ENCODE results near the gene GOLIM4.

GOLIM4 gene

DNA sequence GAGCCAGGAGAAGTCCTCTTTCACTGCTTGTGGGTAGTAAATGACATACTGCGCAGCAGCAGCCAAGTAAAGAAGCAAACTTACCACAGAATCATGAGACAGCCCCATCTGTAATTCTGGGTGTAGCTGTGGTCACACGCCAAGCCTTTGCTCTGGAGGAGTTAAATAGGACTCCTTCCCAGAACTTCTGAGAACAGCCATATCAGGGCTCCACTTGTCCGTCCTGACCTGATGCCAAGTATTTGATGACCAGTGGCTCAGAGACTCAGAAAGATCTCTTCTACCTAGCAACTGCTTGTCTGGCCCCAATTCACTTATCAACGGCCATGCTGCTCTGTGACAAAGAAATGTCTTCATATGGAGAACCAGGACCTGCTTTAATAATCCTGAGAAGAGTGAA is 20.6 kb upstream of the GOLIM4 start:
- H3K79me2 ChIP-seq = no peaks in the 10 kb centered on the region
- H3K9me3 ChIP-seq (ENCODE audit: control insufficient read depth, low read length) = no peaks in the 10 kb centered on the region
- no peak overlapping the region for H3K27ac ChIP-seq
- H3K4me2 ChIP-seq (ENCODE audit: low read length) = no peak overlapping the region
- H2AFZ ChIP-seq = no peak overlapping the region
- TF ChIP-seq, protein P1, sequence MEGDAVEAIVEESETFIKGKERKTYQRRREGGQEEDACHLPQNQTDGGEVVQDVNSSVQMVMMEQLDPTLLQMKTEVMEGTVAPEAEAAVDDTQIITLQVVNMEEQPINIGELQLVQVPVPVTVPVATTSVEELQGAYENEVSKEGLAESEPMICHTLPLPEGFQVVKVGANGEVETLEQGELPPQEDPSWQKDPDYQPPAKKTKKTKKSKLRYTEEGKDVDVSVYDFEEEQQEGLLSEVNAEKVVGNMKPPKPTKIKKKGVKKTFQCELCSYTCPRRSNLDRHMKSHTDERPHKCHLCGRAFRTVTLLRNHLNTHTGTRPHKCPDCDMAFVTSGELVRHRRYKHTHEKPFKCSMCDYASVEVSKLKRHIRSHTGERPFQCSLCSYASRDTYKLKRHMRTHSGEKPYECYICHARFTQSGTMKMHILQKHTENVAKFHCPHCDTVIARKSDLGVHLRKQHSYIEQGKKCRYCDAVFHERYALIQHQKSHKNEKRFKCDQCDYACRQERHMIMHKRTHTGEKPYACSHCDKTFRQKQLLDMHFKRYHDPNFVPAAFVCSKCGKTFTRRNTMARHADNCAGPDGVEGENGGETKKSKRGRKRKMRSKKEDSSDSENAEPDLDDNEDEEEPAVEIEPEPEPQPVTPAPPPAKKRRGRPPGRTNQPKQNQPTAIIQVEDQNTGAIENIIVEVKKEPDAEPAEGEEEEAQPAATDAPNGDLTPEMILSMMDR (IDR thresholded peaks at IDR 0.05) = no peak
- H3K4me1 ChIP-seq = no peaks in the 10 kb centered on the region
- no peak overlapping the region for H3K9ac ChIP-seq
- no peaks in the 10 kb centered on the region for H3K27me3 ChIP-seq (ENCODE audit: control insufficient read depth, insufficient read depth, low read length)
- no peaks in the 10 kb centered on the region for H3K36me3 ChIP-seq (ENCODE audit: control insufficient read depth, insufficient read depth, low read length)
- H3K4me3 ChIP-seq (ENCODE audit: low read depth, low read length) = no peak overlapping the region

DNA sequence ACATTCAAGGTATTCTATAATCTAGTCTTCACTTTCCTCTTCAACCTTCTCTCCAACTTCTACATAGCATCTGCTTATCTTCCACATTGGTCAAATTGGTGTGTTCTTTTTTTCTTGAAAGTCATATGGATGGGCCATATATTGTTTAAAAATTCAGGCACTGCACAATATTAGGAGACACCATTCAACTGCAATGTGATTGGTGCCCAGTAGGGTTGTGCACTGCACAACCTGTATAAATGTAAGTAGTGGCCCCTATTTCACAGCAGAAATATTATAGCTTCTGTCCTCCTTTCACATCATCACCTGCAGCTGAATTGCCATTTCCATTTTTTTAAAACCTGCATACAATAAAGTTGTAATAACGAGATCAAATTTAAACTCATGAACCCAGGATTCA is 18.1 kb upstream of the GOLIM4 start:
- H3K4me2 ChIP-seq (ENCODE audit: low read length) = no peak overlapping the region
- no peaks in the 10 kb centered on the region for H3K36me3 ChIP-seq (ENCODE audit: control insufficient read depth, insufficient read depth, low read length)
- H3K4me1 ChIP-seq = no peaks in the 10 kb centered on the region
- H3K9ac ChIP-seq = no peak overlapping the region
- no peaks in the 10 kb centered on the region for H3K9me3 ChIP-seq (ENCODE audit: control insufficient read depth, low read length)
- H2AFZ ChIP-seq = no peak overlapping the region
- TF ChIP-seq, protein P1 (IDR thresholded peaks at IDR 0.05) = no peak
- no peak overlapping the region for H3K27ac ChIP-seq
- H3K79me2 ChIP-seq = no peaks in the 10 kb centered on the region
- no peaks in the 10 kb centered on the region for H3K27me3 ChIP-seq (ENCODE audit: control insufficient read depth, insufficient read depth, low read length)
- no peak overlapping the region for H3K4me3 ChIP-seq (ENCODE audit: low read depth, low read length)

DNA sequence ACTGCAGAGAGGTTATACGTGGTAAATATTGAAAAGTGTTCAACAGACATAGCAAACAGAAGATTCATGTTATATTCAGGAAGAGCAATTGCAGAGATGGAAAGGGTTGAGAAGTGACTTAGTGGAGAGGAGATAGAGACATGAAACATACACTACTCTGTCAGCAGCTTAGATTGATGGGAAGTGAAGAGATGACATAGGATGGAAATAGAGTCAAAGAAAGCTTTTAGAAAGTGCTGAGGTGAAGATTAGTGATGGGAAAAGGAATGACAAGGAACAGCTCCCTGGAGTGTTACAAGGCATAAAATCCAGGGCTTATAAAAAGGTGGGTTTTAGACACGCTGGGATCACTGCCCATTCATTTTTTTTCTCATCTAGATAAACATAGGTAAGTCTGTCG is 17.2 kb upstream of the GOLIM4 start:
- TF ChIP-seq, protein P1 (IDR thresholded peaks at IDR 0.05) = no peak
- Histone ChIP-seq H3K9me3 (ENCODE audit: control insufficient read depth, low read length) (no peaks in the 10 kb centered on the region), H2AFZ (no peak overlapping the region)

DNA sequence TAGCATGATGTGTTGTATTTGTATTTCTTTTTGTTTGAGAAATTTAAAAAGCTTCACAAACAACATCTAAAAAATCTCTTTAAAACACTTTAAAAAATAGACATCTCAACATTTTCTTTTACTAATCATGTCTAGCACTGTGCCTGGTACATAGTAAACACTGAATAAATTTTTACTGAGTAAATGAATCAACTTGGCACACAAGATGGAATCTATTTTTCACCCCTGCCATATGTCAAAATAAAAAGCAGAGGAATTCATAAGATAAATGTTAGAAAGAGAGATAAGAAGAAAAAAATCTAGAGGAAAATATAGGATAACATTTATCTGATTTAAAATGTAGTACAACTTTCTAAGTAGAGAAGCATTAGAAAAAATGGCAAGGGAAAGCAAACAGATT is 8.6 kb upstream of the GOLIM4 start:
- Histone ChIP-seq H2AFZ (no peak overlapping the region), H3K27me3 (ENCODE audit: control insufficient read depth, insufficient read depth, low read length) (no peaks in the 10 kb centered on the region), H3K4me1 (no peaks in the 10 kb centered on the region), H3K9me3 (ENCODE audit: control insufficient read depth, low read length) (no peaks in the 10 kb centered on the region), H3K27ac (no peak overlapping the region), H3K9ac (no peak overlapping the region), H3K36me3 (ENCODE audit: control insufficient read depth, insufficient read depth, low read length) (no peaks in the 10 kb centered on the region), H3K4me3 (ENCODE audit: low read depth, low read length) (no peak overlapping the region), H3K4me2 (ENCODE audit: low read length) (no peak overlapping the region), H3K79me2 (no peaks in the 10 kb centered on the region)
- TF ChIP-seq, protein P1 (IDR thresholded peaks at IDR 0.05) = no peak

More for the DNA sequence above, 17.2 kb upstream of the GOLIM4 start:
- Histone ChIP-seq H3K4me1 (no peaks in the 10 kb centered on the region), H3K36me3 (ENCODE audit: control insufficient read depth, insufficient read depth, low read length) (no peaks in the 10 kb centered on the region), H3K9ac (no peak overlapping the region), H3K27ac (no peak overlapping the region), H3K79me2 (no peaks in the 10 kb centered on the region), H3K4me2 (ENCODE audit: low read length) (no peak overlapping the region), H3K4me3 (ENCODE audit: low read depth, low read length) (no peak overlapping the region), H3K27me3 (ENCODE audit: control insufficient read depth, insufficient read depth, low read length) (no peaks in the 10 kb centered on the region)

DNA sequence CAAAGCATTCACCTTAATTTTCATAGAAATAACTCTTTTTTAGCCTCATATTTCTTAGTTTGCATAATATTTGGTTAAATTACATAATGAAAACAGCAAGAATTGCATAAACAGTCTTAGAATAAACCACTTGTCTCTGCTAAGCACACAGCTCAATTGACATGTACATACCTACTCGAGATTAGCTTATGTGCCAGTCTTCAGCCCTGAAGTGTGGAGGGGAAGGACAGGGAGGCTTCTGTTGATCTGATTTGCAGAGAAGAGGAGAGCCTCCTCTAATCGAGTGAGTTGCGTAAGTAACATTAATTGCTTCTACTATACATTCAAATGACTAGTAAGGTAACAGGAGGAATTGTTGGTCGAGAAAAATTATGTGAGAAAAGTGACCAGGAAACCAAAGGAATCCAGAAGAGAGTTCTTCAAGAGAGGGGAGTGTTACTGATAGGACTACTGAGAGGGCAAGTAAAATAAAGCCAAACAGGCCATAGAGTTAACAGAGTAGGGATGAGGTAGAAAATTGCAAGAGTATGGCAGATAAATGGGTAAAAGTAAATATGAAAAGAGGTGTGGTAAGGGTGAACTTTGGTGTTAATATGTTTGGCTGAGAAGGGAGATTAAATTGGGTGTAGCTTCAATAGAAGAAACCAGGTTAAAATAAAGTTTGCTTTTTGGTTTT is 7.1 kb upstream of the GOLIM4 start:
- Histone ChIP-seq H2AFZ (no peak overlapping the region), H3K9me3 (ENCODE audit: control insufficient read depth, low read length) (no peaks in the 10 kb centered on the region), H3K79me2 (no peaks in the 10 kb centered on the region), H3K27ac (no peak overlapping the region), H3K36me3 (ENCODE audit: control insufficient read depth, insufficient read depth, low read length) (no peaks in the 10 kb centered on the region), H3K4me2 (ENCODE audit: low read length) (no peak overlapping the region), H3K27me3 (ENCODE audit: control insufficient read depth, insufficient read depth, low read length) (no peaks in the 10 kb centered on the region), H3K4me1 (no peaks in the 10 kb centered on the region), H3K9ac (no peak overlapping the region), H3K4me3 (ENCODE audit: low read depth, low read length) (no peak overlapping the region)
- TF ChIP-seq, protein P1 (IDR thresholded peaks at IDR 0.05) = no peak
